ENCODE measurements around the gene TNFRSF21. TPM values are rescaled to one million over a fixed set of nuclear protein-coding genes. Genes with fewer than 3 reads are reported as not detected.

The TNFRSF21 gene
- total RNA-seq, 4 donors from 2014 or later, result 45.4 to 136 (median 73.4) TPM

- 86 to 91% methylated on average over 4 to 15 of the region's 15 CpGs for WGBS, 2 donors (ENCODE audit: low coverage in 1 of 2)
- no peak for TF ChIP-seq EP300 (IDR thresholded peaks at IDR 0.05; ENCODE audit: low read depth)
- TF ChIP-seq POLR2AphosphoS5 (IDR thresholded peaks at IDR 0.05), result no peak
- no peak for TF ChIP-seq POLR2A (IDR thresholded peaks at IDR 0.05)
- no peak for TF ChIP-seq CTCF (IDR thresholded peaks at IDR 0.05)
- Histone ChIP-seq H3K9me3 (no peaks in the 10 kb centered on the region), H3K27ac (no peak overlapping the region), H3K4me1 (peaks cover 0 to 5% (median 0%) of the 10 kb centered on the region in 4 donors), H3K4me3 (no peak overlapping the region), H3K27me3 (no peaks in the 10 kb centered on the region), H3K36me3 (no peaks in the 10 kb centered on the region)
- no peak for DNase-seq
- in situ Hi-C loops (cut with MboI; ENCODE audit: low pct_ligation_motif_present in 1 of 4, low pct_unique_long_range_greater_than_20kb in 1 of 4, low sequenced_read_pairs in 3 of 4), result no loop called here
- intact Hi-C loops (cut with DNase I; ENCODE audit: low total_unique reads), result no loop called here
Observed at GRCh38 chr6:47253136-47253535, 56.6 kb downstream of the TNFRSF21 start.

- Histone ChIP-seq H3K27me3 (no peaks in the 10 kb centered on the region), H3K27ac (no peak overlapping the region), H3K9me3 (no peaks in the 10 kb centered on the region), H3K4me1 (peaks cover 0 to 10% (median 2%) of the 10 kb centered on the region in 4 donors), H3K36me3 (no peaks in the 10 kb centered on the region), H3K4me3 (no peak overlapping the region)
- TF ChIP-seq CTCF (IDR thresholded peaks at IDR 0.05), result no peak
- no peak for TF ChIP-seq EP300 (IDR thresholded peaks at IDR 0.05; ENCODE audit: low read depth)
- 84 to 86% methylated on average over 4 to 6 of the region's 6 CpGs for WGBS, 2 donors (ENCODE audit: low coverage in 1 of 2)
- in situ Hi-C loops (cut with MboI; ENCODE audit: low pct_ligation_motif_present in 1 of 4, low pct_unique_long_range_greater_than_20kb in 1 of 4, low sequenced_read_pairs in 3 of 4) (no loop called here), intact Hi-C loops (cut with DNase I; ENCODE audit: low total_unique reads) (no loop called here)
- no peak for DNase-seq
Observed at GRCh38 chr6:47252633-47253032, 57.1 kb downstream of the TNFRSF21 start.

GRCh38 chr6:47251396-47251795 lies 58.3 kb downstream of the TNFRSF21 start:
- no peak for TF ChIP-seq EP300 (IDR thresholded peaks at IDR 0.05; ENCODE audit: low read depth)
- TF ChIP-seq POLR2A (IDR thresholded peaks at IDR 0.05), result no peak
- TF ChIP-seq POLR2AphosphoS5 (IDR thresholded peaks at IDR 0.05), result no peak
- TF ChIP-seq CTCF (IDR thresholded peaks at IDR 0.05), result no peak
- H3K4me1 ChIP-seq, result peaks cover 0 to 23% (median 11%) of the 10 kb centered on the region in 4 donors
- 78 to 89% methylated on average over 5 of the region's 5 CpGs for WGBS, 2 donors (ENCODE audit: low coverage in 1 of 2)
- H3K36me3 ChIP-seq, result no peaks in the 10 kb centered on the region
- DNase-seq, result no peak
- in situ Hi-C loops (cut with MboI; ENCODE audit: low pct_ligation_motif_present in 1 of 4, low pct_unique_long_range_greater_than_20kb in 1 of 4, low sequenced_read_pairs in 3 of 4) (no loop called here), intact Hi-C loops (cut with DNase I; ENCODE audit: low total_unique reads) (no loop called here)
- no peak overlapping the region for H3K27ac ChIP-seq
- no peaks in the 10 kb centered on the region for H3K9me3 ChIP-seq
- H3K4me3 ChIP-seq, result no peak overlapping the region
- H3K27me3 ChIP-seq, result no peaks in the 10 kb centered on the region

- H3K36me3 ChIP-seq, result no peaks in the 10 kb centered on the region
- no peak overlapping the region for H3K27ac ChIP-seq
- H3K4me1 ChIP-seq, result peaks cover 0 to 28% (median 16%) of the 10 kb centered on the region in 4 donors
- no peaks in the 10 kb centered on the region for H3K27me3 ChIP-seq
- TF ChIP-seq POLR2AphosphoS5 (IDR thresholded peaks at IDR 0.05) (no peak), CTCF (IDR thresholded peaks at IDR 0.05) (no peak), POLR2A (IDR thresholded peaks at IDR 0.05) (no peak), EP300 (IDR thresholded peaks at IDR 0.05; ENCODE audit: low read depth) (no peak)
- H3K4me3 ChIP-seq, result no peak overlapping the region
- DNase-seq, result no peak
- WGBS, 2 donors (ENCODE audit: low coverage in 1 of 2), result 70 to 100% methylated on average over 1 of the region's 1 CpG
- in situ Hi-C loops (cut with MboI; ENCODE audit: low pct_ligation_motif_present in 1 of 4, low pct_unique_long_range_greater_than_20kb in 1 of 4, low sequenced_read_pairs in 3 of 4), result no loop called here
- H3K9me3 ChIP-seq, result no peaks in the 10 kb centered on the region
- intact Hi-C loops (cut with DNase I; ENCODE audit: low total_unique reads), result no loop called here
Observed at GRCh38 chr6:47250302-47250701, 59.4 kb downstream of the TNFRSF21 start.
